Measurements from ENCODE around the gene FUT2.

The FUT2 gene

DNA sequence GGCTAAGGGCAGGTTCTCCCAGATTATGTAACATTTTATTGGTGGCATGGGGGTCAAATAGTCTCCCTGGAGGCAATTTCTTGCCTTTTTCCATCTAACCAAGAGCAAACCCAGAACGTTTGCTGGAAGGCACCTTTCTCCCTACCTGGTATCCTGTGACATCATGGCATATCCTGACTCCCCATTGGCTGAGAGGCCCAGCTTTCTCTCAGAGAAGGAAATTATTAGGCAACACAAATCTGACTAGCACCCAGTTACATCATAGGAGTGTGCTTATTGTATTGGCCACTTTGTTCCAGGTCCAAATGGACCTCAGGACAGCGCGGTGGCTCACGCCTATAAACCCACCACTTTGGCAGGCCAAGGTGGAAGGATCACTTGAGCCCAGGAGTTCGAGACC is 36.0 kb upstream of the FUT2 start:
- Histone ChIP-seq H3K4me3 (ENCODE audit: low read depth, low read length) (no peak overlapping the region), H3K9me3 (ENCODE audit: control insufficient read depth, insufficient read depth, low read depth, low read length) (no peaks in the 10 kb centered on the region), H3K27ac (ENCODE audit: extremely low read depth, low read depth, low read length) (no peak overlapping the region), H3K4me1 (ENCODE audit: control insufficient read depth, insufficient read depth, low read length) (peaks cover 5% of the 10 kb centered on the region), H3K36me3 (ENCODE audit: control insufficient read depth in 2 of 2, insufficient read depth in 1 of 2, low read length in 2 of 2) (no peaks in the 10 kb centered on the region)
- TF ChIP-seq, protein P1, sequence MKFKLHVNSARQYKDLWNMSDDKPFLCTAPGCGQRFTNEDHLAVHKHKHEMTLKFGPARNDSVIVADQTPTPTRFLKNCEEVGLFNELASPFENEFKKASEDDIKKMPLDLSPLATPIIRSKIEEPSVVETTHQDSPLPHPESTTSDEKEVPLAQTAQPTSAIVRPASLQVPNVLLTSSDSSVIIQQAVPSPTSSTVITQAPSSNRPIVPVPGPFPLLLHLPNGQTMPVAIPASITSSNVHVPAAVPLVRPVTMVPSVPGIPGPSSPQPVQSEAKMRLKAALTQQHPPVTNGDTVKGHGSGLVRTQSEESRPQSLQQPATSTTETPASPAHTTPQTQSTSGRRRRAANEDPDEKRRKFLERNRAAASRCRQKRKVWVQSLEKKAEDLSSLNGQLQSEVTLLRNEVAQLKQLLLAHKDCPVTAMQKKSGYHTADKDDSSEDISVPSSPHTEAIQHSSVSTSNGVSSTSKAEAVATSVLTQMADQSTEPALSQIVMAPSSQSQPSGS (tag by site-specific recombination; IDR thresholded peaks at IDR 0.05; ENCODE audit: low read depth), result peak; percentile 74
- TF ChIP-seq ZNF830 (tag by site-specific recombination; IDR thresholded peaks at IDR 0.05; ENCODE audit: low read depth), result no peak
- TF ChIP-seq, protein P2, sequence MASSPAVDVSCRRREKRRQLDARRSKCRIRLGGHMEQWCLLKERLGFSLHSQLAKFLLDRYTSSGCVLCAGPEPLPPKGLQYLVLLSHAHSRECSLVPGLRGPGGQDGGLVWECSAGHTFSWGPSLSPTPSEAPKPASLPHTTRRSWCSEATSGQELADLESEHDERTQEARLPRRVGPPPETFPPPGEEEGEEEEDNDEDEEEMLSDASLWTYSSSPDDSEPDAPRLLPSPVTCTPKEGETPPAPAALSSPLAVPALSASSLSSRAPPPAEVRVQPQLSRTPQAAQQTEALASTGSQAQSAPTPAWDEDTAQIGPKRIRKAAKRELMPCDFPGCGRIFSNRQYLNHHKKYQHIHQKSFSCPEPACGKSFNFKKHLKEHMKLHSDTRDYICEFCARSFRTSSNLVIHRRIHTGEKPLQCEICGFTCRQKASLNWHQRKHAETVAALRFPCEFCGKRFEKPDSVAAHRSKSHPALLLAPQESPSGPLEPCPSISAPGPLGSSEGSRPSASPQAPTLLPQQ (tag by site-specific recombination; IDR thresholded peaks at IDR 0.05), result no peak
- ChIA-PET CTCF (interaction anchor here (0.6 to 0.9 kb wide), 2 partner anchors 15 to 67 kb away, joined by 3 to 4 read pairs; no protein-coding TSS in a partner anchor), POLR2A (interaction anchor here (0.6 kb wide), 1 partner anchor 107 kb away, joined by 3 read pairs; no protein-coding TSS in a partner anchor)

DNA sequence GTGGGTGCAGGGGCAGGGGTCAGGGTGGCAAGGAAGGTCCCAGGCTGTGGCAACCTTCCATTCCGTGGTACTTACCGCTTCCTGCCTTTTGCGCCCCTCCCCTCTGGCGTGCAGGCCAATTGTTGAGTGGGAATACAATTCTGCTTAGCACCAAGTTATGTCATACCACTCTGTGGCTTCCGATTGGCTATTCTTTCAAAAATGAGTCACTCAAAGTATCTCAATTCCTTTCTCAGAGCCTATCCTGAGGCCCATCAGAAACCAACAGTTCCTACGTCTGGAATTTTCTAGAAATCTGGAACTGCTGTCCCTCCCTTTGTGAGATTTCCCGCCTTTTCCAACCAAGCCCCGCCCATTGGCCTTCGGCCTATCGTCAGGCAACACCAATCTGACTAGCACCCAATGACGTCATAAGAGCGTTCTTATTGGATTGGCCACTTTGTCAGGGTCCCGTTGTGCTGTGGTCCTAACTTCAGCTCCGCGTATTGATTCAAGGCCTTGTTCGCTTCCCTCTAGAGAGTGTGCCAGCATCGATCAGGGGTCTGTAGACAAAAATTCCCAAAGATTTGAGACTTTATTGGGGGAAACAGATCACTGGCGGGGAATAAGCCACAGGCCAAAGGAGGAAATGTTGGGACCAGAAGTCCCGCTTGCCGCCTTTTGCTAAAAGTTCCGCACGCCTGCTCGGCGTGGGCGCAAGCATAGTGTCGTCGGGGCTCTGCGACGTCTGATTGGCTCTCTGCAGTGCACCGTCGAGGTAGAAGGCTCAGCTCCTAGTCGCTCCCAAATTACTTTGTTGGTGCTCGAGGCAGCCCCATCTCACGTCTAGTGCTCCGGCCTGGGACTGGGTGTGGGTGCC is 34.7 kb upstream of the FUT2 start:
- no peak overlapping the region for H3K4me3 ChIP-seq (ENCODE audit: low read depth, low read length)
- TF ChIP-seq KLF10 (tag by site-specific recombination; IDR thresholded peaks at IDR 0.05) (no peak), ZSCAN16 (tag by site-specific recombination; IDR thresholded peaks at IDR 0.05) (no peak), SP2 (tag by site-specific recombination; IDR thresholded peaks at IDR 0.05) (peak; percentile 53), SCRT2 (tag by site-specific recombination; IDR thresholded peaks at IDR 0.05) (peak; percentile 95), ZFHX2 (tag by site-specific recombination; conservative IDR thresholded peaks at IDR 0.05) (no peak), ZNF707 (tag by site-specific recombination; IDR thresholded peaks at IDR 0.05) (no peak), ZNF626 (tag by site-specific recombination; IDR thresholded peaks at IDR 0.05) (no peak), ZNF747 (tag by site-specific recombination; IDR thresholded peaks at IDR 0.05) (no peak), REPIN1 (tag by site-specific recombination; IDR thresholded peaks at IDR 0.05; ENCODE audit: low read depth) (no peak), IKZF3 (tag by site-specific recombination; IDR thresholded peaks at IDR 0.05) (peak; percentile 54), ZNF600 (tag by site-specific recombination; IDR thresholded peaks at IDR 0.05) (peak; percentile 52; the same call in 1 of the 2 replicates), ZNF341 (tag by site-specific recombination; IDR thresholded peaks at IDR 0.05; ENCODE audit: low read depth) (peak; percentile 60), ZNF549 (tag by site-specific recombination; IDR thresholded peaks at IDR 0.05) (peak; percentile 88), KLF9 (tag by site-specific recombination; IDR thresholded peaks at IDR 0.05; ENCODE audit: low read depth) (no peak; the same call in 1 of the 2 replicates), GLI4 (tag by site-specific recombination; IDR thresholded peaks at IDR 0.05) (no peak), ZNF621 (tag by site-specific recombination; IDR thresholded peaks at IDR 0.05) (no peak), ZNF624 (tag by site-specific recombination; IDR thresholded peaks at IDR 0.05) (no peak), ZNF274 (IDR thresholded peaks at IDR 0.05; ENCODE audit: low read length) (no peak), ZNF274 (tag by site-specific recombination; IDR thresholded peaks at IDR 0.05; ENCODE audit: borderline replicate concordance) (no peak)
- TF ChIP-seq, protein P3, sequence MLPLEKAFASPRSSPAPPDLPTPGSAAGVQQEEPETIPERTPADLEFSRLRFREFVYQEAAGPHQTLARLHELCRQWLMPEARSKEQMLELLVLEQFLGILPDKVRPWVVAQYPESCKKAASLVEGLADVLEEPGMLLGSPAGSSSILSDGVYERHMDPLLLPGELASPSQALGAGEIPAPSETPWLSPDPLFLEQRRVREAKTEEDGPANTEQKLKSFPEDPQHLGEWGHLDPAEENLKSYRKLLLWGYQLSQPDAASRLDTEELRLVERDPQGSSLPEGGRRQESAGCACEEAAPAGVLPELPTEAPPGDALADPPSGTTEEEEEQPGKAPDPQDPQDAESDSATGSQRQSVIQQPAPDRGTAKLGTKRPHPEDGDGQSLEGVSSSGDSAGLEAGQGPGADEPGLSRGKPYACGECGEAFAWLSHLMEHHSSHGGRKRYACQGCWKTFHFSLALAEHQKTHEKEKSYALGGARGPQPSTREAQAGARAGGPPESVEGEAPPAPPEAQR (tag by site-specific recombination; IDR thresholded peaks at IDR 0.05), result no peak
- TF ChIP-seq, protein P4, sequence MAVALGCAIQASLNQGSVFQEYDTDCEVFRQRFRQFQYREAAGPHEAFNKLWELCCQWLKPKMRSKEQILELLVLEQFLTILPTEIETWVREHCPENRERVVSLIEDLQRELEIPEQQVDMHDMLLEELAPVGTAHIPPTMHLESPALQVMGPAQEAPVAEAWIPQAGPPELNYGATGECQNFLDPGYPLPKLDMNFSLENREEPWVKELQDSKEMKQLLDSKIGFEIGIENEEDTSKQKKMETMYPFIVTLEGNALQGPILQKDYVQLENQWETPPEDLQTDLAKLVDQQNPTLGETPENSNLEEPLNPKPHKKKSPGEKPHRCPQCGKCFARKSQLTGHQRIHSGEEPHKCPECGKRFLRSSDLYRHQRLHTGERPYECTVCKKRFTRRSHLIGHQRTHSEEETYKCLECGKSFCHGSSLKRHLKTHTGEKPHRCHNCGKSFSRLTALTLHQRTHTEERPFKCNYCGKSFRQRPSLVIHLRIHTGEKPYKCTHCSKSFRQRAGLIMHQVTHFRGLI (tag by site-specific recombination; IDR thresholded peaks at IDR 0.05), result no peak
- TF ChIP-seq, protein P5, sequence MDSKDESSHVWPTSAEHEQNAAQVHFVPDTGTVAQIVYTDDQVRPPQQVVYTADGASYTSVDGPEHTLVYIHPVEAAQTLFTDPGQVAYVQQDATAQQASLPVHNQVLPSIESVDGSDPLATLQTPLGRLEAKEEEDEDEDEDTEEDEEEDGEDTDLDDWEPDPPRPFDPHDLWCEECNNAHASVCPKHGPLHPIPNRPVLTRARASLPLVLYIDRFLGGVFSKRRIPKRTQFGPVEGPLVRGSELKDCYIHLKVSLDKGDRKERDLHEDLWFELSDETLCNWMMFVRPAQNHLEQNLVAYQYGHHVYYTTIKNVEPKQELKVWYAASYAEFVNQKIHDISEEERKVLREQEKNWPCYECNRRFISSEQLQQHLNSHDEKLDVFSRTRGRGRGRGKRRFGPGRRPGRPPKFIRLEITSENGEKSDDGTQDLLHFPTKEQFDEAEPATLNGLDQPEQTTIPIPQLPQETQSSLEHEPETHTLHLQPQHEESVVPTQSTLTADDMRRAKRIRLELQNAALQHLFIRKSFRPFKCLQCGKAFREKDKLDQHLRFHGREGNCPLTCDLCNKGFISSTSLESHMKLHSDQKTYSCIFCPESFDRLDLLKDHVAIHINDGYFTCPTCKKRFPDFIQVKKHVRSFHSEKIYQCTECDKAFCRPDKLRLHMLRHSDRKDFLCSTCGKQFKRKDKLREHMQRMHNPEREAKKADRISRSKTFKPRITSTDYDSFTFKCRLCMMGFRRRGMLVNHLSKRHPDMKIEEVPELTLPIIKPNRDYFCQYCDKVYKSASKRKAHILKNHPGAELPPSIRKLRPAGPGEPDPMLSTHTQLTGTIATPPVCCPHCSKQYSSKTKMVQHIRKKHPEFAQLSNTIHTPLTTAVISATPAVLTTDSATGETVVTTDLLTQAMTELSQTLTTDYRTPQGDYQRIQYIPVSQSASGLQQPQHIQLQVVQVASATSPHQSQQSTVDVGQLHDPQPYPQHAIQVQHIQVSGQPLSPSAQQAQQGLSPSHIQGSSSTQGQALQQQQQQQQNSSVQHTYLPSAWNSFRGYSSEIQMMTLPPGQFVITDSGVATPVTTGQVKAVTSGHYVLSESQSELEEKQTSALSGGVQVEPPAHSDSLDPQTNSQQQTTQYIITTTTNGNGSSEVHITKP (tag by site-specific recombination; IDR thresholded peaks at IDR 0.05), result peak; percentile 42

More for the DNA sequence above, 34.7 kb upstream of the FUT2 start:
- Histone ChIP-seq H3K4me1 (ENCODE audit: control insufficient read depth, insufficient read depth, low read length) (peaks cover 3% of the 10 kb centered on the region), H3K9me3 (ENCODE audit: control insufficient read depth, insufficient read depth, low read depth, low read length) (no peaks in the 10 kb centered on the region), H3K27ac (ENCODE audit: extremely low read depth, low read depth, low read length) (peak overlapping the region; percentile 17; the same call in 1 of the 2 replicates), H3K36me3 (ENCODE audit: control insufficient read depth in 2 of 2, insufficient read depth in 1 of 2, low read length in 2 of 2) (no peaks in the 10 kb centered on the region)
- CTCF ChIA-PET, result no interaction called here
- POLR2A ChIA-PET, result no interaction called here

Data from HEK293 (cell line).